Measurements from ENCODE around the gene MYRFL.

Gene MYRFL

GRCh38 chr12:69866698-69867097 lies 41.7 kb downstream of the MYRFL start:
- Mint-ChIP-seq H3K9me3 (no peaks in the 10 kb centered on the region), H3K27me3 (peaks cover 6% of the 10 kb centered on the region), H3K27ac (no peak overlapping the region), H3K4me3 (no peak overlapping the region), H3K36me3 (ENCODE audit: low read depth) (no peaks in the 10 kb centered on the region), H3K4me1 (ENCODE audit: low read depth) (no peaks in the 10 kb centered on the region)
- intact Hi-C loops (cut with micrococcal nuclease): no loop called here

GRCh38 chr12:69868695-69869094 lies 43.7 kb downstream of the MYRFL start:
- intact Hi-C loops (cut with micrococcal nuclease): no loop called here
- H3K9me3 Mint-ChIP-seq: no peaks in the 10 kb centered on the region
- no peak overlapping the region for H3K27ac Mint-ChIP-seq
- H3K4me1 Mint-ChIP-seq (ENCODE audit: low read depth): peaks cover 8% of the 10 kb centered on the region
- peaks cover 6% of the 10 kb centered on the region for H3K27me3 Mint-ChIP-seq
- H3K36me3 Mint-ChIP-seq (ENCODE audit: low read depth): no peaks in the 10 kb centered on the region
- no peak overlapping the region for H3K4me3 Mint-ChIP-seq

- peaks cover 3% of the 10 kb centered on the region for H3K27me3 Mint-ChIP-seq
- no peaks in the 10 kb centered on the region for H3K9me3 Mint-ChIP-seq
- no peaks in the 10 kb centered on the region for H3K36me3 Mint-ChIP-seq (ENCODE audit: low read depth)
- no peak overlapping the region for H3K27ac Mint-ChIP-seq
- peaks cover 8% of the 10 kb centered on the region for H3K4me1 Mint-ChIP-seq (ENCODE audit: low read depth)
- intact Hi-C loops (cut with micrococcal nuclease): no loop called here
- H3K4me3 Mint-ChIP-seq: no peak overlapping the region
Measured at GRCh38 chr12:69872804-69873203, 47.8 kb downstream of the MYRFL start.

GRCh38 chr12:69873429-69873828 lies 48.4 kb downstream of the MYRFL start:
- intact Hi-C loops (cut with micrococcal nuclease): no loop called here
- Mint-ChIP-seq H3K27me3 (peaks cover 3% of the 10 kb centered on the region), H3K9me3 (no peaks in the 10 kb centered on the region), H3K27ac (no peak overlapping the region), H3K4me1 (ENCODE audit: low read depth) (peaks cover 8% of the 10 kb centered on the region), H3K36me3 (ENCODE audit: low read depth) (no peaks in the 10 kb centered on the region), H3K4me3 (no peak overlapping the region)

GRCh38 chr12:69874606-69875005 lies 49.6 kb downstream of the MYRFL start:
- Mint-ChIP-seq H3K27ac (no peak overlapping the region), H3K4me3 (no peak overlapping the region), H3K27me3 (peaks cover 6% of the 10 kb centered on the region), H3K36me3 (ENCODE audit: low read depth) (no peaks in the 10 kb centered on the region), H3K9me3 (no peaks in the 10 kb centered on the region), H3K4me1 (ENCODE audit: low read depth) (peaks cover 15% of the 10 kb centered on the region)
- intact Hi-C loops (cut with micrococcal nuclease): loop anchor here (5.0 kb wide), 1 partner anchor 848 kb away; no protein-coding TSS in a partner anchor

GRCh38 chr12:69875416-69875935 lies 50.4 kb downstream of the MYRFL start:
- H3K27me3 Mint-ChIP-seq: peaks cover 6% of the 10 kb centered on the region
- no peaks in the 10 kb centered on the region for H3K9me3 Mint-ChIP-seq
- no peaks in the 10 kb centered on the region for H3K36me3 Mint-ChIP-seq (ENCODE audit: low read depth)
- H3K27ac Mint-ChIP-seq: no peak overlapping the region
- intact Hi-C loops (cut with micrococcal nuclease): loop anchor here (5.0 kb wide), 1 partner anchor 847 kb away; no protein-coding TSS in a partner anchor
- H3K4me1 Mint-ChIP-seq (ENCODE audit: low read depth): peaks cover 15% of the 10 kb centered on the region
- H3K4me3 Mint-ChIP-seq: no peak overlapping the region

- Mint-ChIP-seq H3K36me3 (ENCODE audit: low read depth) (no peaks in the 10 kb centered on the region), H3K27ac (no peak overlapping the region), H3K4me3 (no peak overlapping the region), H3K4me1 (ENCODE audit: low read depth) (peaks cover 7% of the 10 kb centered on the region), H3K9me3 (no peaks in the 10 kb centered on the region), H3K27me3 (peaks cover 6% of the 10 kb centered on the region)
- intact Hi-C loops (cut with micrococcal nuclease): loop anchor here (1.0 to 5.0 kb wide), 2 partner anchors 697 to 843 kb away; no protein-coding TSS in a partner anchor
Measured at GRCh38 chr12:69879007-69879960, 54.3 kb downstream of the MYRFL start.

GRCh38 chr12:69880571-69880970 lies 55.5 kb downstream of the MYRFL start:
- H3K4me1 Mint-ChIP-seq (ENCODE audit: low read depth): peaks cover 7% of the 10 kb centered on the region
- no peaks in the 10 kb centered on the region for H3K36me3 Mint-ChIP-seq (ENCODE audit: low read depth)
- peaks cover 6% of the 10 kb centered on the region for H3K27me3 Mint-ChIP-seq
- H3K27ac Mint-ChIP-seq: no peak overlapping the region
- intact Hi-C loops (cut with micrococcal nuclease): no loop called here
- no peak overlapping the region for H3K4me3 Mint-ChIP-seq
- no peaks in the 10 kb centered on the region for H3K9me3 Mint-ChIP-seq

- no peaks in the 10 kb centered on the region for H3K36me3 Mint-ChIP-seq (ENCODE audit: low read depth)
- no peak overlapping the region for H3K27ac Mint-ChIP-seq
- intact Hi-C loops (cut with micrococcal nuclease): no loop called here
- H3K27me3 Mint-ChIP-seq: peaks cover 6% of the 10 kb centered on the region
- H3K9me3 Mint-ChIP-seq: no peaks in the 10 kb centered on the region
- H3K4me3 Mint-ChIP-seq: no peak overlapping the region
- H3K4me1 Mint-ChIP-seq (ENCODE audit: low read depth): peaks cover 7% of the 10 kb centered on the region
Measured at GRCh38 chr12:69881771-69882170, 56.7 kb downstream of the MYRFL start.

GRCh38 chr12:69884386-69884785 lies 59.4 kb downstream of the MYRFL start:
- Mint-ChIP-seq H3K27me3 (no peaks in the 10 kb centered on the region), H3K27ac (no peak overlapping the region), H3K9me3 (no peaks in the 10 kb centered on the region), H3K4me3 (no peak overlapping the region), H3K36me3 (ENCODE audit: low read depth) (no peaks in the 10 kb centered on the region), H3K4me1 (ENCODE audit: low read depth) (peaks cover 1% of the 10 kb centered on the region)
- intact Hi-C loops (cut with micrococcal nuclease): no loop called here

GRCh38 chr12:69885658-69886057 lies 60.6 kb downstream of the MYRFL start:
- Mint-ChIP-seq H3K9me3 (no peaks in the 10 kb centered on the region), H3K4me1 (ENCODE audit: low read depth) (no peaks in the 10 kb centered on the region), H3K36me3 (ENCODE audit: low read depth) (no peaks in the 10 kb centered on the region), H3K4me3 (no peak overlapping the region), H3K27ac (no peak overlapping the region), H3K27me3 (no peaks in the 10 kb centered on the region)
- intact Hi-C loops (cut with micrococcal nuclease): no loop called here

- Mint-ChIP-seq H3K27me3 (no peaks in the 10 kb centered on the region), H3K4me3 (no peak overlapping the region), H3K36me3 (ENCODE audit: low read depth) (no peaks in the 10 kb centered on the region), H3K27ac (no peak overlapping the region), H3K9me3 (no peaks in the 10 kb centered on the region), H3K4me1 (ENCODE audit: low read depth) (no peaks in the 10 kb centered on the region)
- intact Hi-C loops (cut with micrococcal nuclease): no loop called here
Measured at GRCh38 chr12:69886109-69886508, 61.1 kb downstream of the MYRFL start.

GRCh38 chr12:69886715-69887114 lies 61.7 kb downstream of the MYRFL start:
- Mint-ChIP-seq H3K27ac (no peak overlapping the region), H3K4me1 (ENCODE audit: low read depth) (no peaks in the 10 kb centered on the region), H3K4me3 (no peak overlapping the region), H3K9me3 (no peaks in the 10 kb centered on the region), H3K36me3 (ENCODE audit: low read depth) (no peaks in the 10 kb centered on the region), H3K27me3 (no peaks in the 10 kb centered on the region)
- intact Hi-C loops (cut with micrococcal nuclease): no loop called here

- no peaks in the 10 kb centered on the region for H3K4me1 Mint-ChIP-seq (ENCODE audit: low read depth)
- no peak overlapping the region for H3K4me3 Mint-ChIP-seq
- H3K27me3 Mint-ChIP-seq: no peaks in the 10 kb centered on the region
- H3K36me3 Mint-ChIP-seq (ENCODE audit: low read depth): no peaks in the 10 kb centered on the region
- no peaks in the 10 kb centered on the region for H3K9me3 Mint-ChIP-seq
- H3K27ac Mint-ChIP-seq: no peak overlapping the region
- intact Hi-C loops (cut with micrococcal nuclease): no loop called here
Measured at GRCh38 chr12:69888901-69889300, 63.9 kb downstream of the MYRFL start.
